NCI-H1105 treated with DMSO at 0.1 percent for 48 hours (cell line): ENCODE results near the gene TFDP1.

ENCODE experiments used
- DNase-seq: peaks from one replicate; lab custom pipeline; 2025; lab: John Stamatoyannopoulos, UW

Gene TFDP1

DNA sequence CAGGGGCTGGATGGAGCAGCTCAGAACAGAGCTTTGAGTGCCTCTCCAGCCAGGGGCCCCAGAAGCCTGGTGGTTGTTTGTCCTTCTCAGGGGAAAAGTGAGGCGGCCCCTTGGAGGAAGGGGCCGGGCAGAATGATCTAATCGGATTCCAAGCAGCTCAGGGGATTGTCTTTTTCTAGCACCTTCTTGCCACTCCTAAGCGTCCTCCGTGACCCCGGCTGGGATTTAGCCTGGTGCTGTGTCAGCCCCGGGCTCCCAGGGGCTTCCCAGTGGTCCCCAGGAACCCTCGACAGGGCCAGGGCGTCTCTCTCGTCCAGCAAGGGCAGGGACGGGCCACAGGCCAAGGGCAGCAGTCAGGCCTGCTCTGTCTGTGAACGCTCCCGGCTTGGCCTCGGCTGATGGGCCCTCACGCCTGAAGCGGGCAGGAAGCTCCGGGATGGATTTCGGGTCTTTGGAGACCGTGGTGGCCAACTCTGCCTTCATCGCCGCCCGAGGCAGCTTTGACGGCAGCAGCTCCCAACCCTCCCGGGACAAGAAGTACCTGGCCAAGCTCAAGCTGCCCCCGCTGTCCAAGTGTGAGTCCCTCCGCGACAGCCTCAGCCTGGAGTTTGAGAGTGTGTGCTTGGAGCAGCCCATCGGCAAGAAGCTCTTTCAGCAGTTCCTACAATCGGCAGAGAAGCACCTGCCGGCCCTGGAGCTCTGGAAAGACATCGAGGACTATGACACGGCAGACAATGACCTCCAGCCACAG, 82.6 kb downstream of the TFDP1 start, which contains the start of gene GRK1:
Gene GRK1, plus strand, starts transcription at position 269 of the 751 bp plus-strand sequence. Its CDS starts 168 bp downstream, at position 437.
- no peak for DNase-seq

DNA sequence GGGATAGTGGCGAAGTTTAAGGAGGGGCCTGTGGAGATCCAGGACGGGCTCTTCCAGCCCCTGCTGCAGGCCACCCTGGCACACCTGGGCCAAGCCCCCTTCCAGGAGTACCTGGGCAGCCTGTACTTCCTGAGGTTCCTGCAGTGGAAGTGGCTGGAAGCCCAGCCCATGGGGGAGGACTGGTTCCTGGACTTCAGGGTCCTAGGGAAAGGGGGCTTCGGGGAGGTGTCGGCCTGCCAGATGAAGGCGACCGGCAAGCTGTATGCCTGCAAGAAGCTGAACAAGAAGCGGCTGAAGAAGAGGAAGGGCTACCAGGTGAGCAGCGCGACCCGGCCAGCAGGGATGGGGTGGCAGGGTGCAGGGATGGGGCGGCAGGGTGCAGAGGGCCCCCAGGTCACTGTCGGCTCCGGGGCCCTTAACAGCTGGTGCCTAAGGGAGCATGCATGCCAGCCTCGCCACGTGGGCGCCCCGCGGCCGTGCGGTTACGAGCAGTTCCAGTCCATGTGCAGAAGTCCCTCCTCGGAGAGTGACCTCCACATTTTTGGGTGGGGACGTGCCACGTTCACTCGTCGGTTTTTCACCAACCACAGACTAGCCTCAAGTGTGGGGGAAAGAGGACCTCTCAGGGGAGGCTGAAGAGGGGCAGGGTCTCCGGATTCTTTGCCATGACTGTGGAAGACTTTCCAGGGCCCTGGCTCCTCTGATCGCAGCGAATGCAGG, 83.4 kb downstream of the TFDP1 start:
- DNase-seq: no peak

DNA sequence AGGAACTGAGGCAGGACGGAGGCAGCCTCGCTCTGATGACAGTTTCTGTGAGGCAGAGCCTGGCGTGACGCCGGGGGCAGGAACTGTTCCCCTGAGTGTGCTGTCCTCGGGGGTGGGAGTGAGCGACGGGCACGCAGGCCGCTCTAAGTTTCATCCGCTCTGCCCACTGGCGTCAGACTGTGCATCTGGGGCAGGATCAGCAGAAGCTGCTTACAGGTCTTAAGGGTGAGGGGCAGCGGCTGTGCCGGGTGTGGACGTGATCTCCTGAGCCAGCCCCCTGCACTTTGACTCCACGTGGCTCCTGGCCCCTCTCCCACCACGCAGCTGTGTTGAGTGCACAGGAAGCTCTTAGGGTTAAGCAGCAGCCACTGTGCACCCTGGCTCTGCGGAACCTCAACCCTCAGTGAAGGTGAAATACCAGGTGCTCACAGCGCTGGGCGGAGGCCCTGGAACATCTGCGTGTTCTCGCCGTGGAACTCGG, 84.0 kb downstream of the TFDP1 start:
- no peak for DNase-seq

DNA sequence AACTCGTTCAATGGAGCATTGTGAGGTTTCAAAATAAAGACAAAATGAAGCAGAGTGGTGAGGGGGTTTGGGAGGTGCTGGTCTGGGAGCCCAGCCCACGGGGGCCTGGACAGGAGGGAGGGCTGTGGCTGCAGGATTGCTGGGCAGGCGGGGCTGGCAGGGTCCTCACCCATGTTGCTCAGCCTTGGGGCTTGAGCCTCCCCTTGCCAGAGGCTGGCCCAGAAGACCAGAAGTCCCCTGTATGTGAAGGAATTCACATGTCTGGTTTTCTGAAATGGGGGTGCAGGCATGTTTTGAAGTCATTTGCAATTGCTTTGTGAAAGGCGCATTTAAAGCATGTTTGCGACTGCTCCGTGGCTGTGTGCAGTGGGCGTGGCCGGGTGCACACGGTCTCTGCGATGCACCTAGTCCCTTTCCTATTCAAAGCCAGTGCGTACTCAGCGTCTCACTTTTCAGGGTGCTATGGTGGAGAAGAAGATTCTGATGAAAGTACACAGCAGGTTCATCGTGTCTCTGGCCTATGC, 84.7 kb downstream of the TFDP1 start:
- no peak for DNase-seq

DNA sequence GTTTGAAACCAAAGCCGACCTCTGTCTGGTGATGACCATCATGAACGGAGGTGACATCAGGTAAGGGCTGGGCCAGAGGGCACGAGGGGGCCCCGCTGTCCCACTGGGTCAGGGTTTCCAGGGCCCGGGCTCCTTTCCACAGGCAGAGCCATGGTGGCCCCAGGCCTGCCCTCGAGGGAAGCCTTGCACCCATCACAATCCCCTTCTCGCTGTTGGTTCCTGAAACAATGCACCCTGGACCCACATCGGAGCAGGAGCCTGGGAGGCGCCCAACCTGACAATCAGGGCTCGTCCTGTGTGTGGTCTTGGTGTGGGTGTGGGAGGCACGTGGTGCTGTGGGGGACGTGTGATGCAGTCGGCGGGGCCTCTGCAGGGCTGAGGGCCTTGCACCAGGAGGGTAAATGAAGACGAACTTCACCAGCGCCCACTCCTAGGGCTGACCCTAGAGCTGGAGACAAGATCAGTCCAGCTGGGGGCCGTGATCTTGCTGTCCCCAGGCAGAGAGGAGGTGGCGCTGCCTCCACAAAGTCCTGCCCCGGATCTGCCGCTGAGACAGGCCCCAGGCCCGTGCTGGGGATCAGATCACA, 85.3 kb downstream of the TFDP1 start:
- DNase-seq: no peak

DNA sequence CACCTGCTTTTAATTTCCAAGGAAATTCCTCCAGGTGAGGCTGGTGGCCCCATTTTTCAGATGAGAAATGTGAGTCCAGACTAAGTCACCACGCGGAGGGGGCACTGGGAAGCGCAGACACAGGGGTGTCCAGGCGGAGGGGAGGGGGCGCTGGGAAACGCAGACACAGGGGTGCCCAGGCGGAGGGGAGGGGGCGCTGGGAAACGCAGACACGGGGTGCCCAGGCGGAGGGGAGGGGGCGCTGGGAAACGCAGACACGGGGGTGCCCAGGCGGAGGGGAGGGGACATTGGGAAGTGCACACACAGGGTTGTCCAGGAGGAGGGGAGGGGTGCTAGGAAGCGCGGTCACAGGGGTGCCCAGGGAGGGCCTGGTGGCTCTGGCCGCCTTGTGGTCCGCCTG, 86.0 kb downstream of the TFDP1 start:
- DNase-seq: no peak

DNA sequence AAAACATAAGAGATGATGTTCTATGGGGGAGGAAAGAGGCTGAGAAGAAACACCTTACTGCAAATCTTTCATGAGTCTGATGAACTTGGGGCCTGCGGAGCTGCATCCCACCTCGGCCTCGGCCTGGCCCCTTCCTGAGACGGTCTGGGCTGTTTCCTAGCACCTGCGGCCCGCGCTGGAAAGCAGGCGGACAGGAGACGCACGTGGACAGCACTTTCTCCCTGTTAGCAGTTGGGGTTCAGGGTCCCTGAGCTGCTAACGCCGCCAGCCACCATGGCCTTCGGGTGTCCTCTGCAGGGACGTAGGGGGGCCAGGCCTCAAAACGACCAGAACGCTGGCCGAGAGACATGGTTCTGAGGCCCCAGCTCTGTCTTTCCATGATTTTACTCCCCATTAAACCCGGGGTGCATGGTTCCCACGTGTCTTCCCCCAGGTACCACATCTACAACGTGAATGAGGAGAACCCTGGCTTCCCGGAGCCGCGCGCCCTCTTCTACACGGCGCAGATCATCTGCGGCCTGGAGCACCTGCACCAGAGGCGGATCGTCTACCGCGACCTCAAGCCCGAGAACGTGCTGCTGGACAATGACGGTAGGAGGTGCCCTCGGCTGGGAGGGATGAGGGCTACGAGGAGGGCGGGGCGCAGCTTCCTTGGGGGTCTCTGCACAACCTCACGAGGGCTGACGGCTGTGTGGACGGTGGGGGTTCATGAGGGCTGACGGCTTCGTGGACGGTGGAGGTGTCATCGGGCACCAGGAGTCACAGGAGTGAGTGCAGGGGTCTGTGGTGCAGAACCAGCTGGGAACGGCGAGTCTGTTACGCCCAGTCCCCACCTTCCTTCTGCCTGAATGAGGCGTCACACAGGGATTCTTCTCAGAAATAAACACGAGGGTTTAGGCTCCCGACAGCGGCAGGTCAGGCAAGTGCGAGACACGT, 86.8 kb downstream of the TFDP1 start:
- no peak for DNase-seq

DNA sequence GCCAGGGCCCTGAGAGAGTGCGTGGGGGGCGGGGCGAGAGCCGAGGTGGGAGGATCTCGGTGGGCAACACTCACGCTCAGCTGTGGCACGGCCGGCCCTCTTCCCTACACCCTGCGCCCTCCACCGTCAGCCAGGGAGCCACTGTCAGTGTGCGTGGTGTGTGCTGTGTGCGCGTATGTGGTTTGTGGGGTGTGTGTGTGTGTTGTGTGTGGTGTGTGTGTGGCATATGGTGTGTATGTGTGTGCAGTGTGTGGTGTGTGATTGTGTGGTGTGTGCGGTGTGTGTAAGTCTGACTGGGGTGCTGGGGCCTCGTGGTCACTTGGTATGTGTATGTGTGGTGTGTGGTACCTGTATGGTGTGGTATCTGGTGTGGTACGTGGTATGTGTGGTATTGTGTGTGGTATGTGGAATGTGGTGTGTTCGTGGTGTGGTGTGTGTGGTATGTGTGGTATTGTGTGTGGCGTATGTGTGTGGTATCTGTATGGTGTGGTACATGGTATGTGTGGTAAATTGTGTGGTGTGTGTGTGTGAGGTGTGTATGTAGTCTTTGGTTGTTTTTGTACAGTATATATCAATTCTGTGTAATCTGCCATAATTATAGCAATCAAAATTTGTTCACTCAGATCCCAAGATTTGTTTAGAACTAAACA, 87.6 kb downstream of the TFDP1 start:
- no peak for DNase-seq
